Measurements from ENCODE around the gene DDX24.

The DDX24 gene

GRCh38 chr14:94052662-94053061, 28.3 kb downstream of the DDX24 start:
- DNase-seq (ENCODE audit: insufficient read length, low spot score), result no peak
- FAIRE-seq, result no peak
- TF ChIP-seq CTCF (IDR thresholded peaks at IDR 0.05; ENCODE audit: insufficient read depth, missing control alignments), result no peak

- FAIRE-seq, result no peak
- DNase-seq (ENCODE audit: insufficient read length, low spot score), result no peak
- TF ChIP-seq CTCF (IDR thresholded peaks at IDR 0.05; ENCODE audit: insufficient read depth, missing control alignments), result no peak
Measured at GRCh38 chr14:94052199-94052598, 28.8 kb downstream of the DDX24 start.

GRCh38 chr14:94051779-94052178, 29.2 kb downstream of the DDX24 start:
- no peak for FAIRE-seq
- DNase-seq (ENCODE audit: insufficient read length, low spot score), result no peak
- TF ChIP-seq CTCF (IDR thresholded peaks at IDR 0.05; ENCODE audit: insufficient read depth, missing control alignments), result no peak

- DNase-seq (ENCODE audit: insufficient read length, low spot score) (no peak), FAIRE-seq (no peak)
- peak; percentile 52 for TF ChIP-seq CTCF (IDR thresholded peaks at IDR 0.05; ENCODE audit: insufficient read depth, missing control alignments)
Measured at GRCh38 chr14:94051115-94051514, 29.9 kb downstream of the DDX24 start.

- no peak for TF ChIP-seq CTCF (IDR thresholded peaks at IDR 0.05; ENCODE audit: insufficient read depth, missing control alignments)
- FAIRE-seq (no peak), DNase-seq (ENCODE audit: insufficient read length, low spot score) (no peak)
Measured at GRCh38 chr14:94050231-94050880, 30.6 kb downstream of the DDX24 start.

- TF ChIP-seq CTCF (IDR thresholded peaks at IDR 0.05; ENCODE audit: insufficient read depth, missing control alignments), result no peak
- DNase-seq (ENCODE audit: insufficient read length, low spot score) (no peak), FAIRE-seq (no peak)
Measured at GRCh38 chr14:94049625-94050023, 31.4 kb downstream of the DDX24 start.

- DNase-seq (ENCODE audit: insufficient read length, low spot score), result peak; percentile 72
- peak; percentile 90 for FAIRE-seq
- TF ChIP-seq CTCF (IDR thresholded peaks at IDR 0.05; ENCODE audit: insufficient read depth, missing control alignments), result no peak
Measured at GRCh38 chr14:94048691-94049624, 32.0 kb downstream of the DDX24 start.
